Measurements from ENCODE around the gene PHF8.

DNA sequence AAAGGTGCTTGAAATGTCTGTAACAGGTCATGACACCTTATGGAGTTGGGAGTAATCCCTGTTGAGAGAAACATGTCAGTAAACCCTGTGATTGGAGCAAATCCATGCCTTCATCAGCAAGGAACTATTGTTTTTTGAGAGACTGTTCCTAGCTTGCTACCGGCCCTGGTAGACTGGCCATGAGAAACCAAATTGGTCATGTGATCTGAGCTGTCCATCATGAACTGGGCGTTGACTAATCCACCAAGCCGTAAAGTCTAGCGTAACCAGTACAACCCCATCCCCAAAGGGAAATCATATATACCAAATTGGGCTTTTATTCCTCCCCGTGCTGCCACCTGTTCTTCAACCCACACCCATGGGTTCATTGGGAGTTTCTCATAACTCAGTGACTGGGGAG is 143.7 kb downstream of the PHF8 start:
- no peak for TF ChIP-seq CEBPB (tag; IDR thresholded peaks at IDR 0.05)
- TF ChIP-seq, protein P1, sequence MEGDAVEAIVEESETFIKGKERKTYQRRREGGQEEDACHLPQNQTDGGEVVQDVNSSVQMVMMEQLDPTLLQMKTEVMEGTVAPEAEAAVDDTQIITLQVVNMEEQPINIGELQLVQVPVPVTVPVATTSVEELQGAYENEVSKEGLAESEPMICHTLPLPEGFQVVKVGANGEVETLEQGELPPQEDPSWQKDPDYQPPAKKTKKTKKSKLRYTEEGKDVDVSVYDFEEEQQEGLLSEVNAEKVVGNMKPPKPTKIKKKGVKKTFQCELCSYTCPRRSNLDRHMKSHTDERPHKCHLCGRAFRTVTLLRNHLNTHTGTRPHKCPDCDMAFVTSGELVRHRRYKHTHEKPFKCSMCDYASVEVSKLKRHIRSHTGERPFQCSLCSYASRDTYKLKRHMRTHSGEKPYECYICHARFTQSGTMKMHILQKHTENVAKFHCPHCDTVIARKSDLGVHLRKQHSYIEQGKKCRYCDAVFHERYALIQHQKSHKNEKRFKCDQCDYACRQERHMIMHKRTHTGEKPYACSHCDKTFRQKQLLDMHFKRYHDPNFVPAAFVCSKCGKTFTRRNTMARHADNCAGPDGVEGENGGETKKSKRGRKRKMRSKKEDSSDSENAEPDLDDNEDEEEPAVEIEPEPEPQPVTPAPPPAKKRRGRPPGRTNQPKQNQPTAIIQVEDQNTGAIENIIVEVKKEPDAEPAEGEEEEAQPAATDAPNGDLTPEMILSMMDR (IDR thresholded peaks at IDR 0.05 in 2 of 3, conservative IDR thresholded peaks at IDR 0.05 in 1 of 3; ENCODE audit: insufficient read depth in 2 of 3, low read depth in 1 of 3, low read length in 3 of 3): no peak
- TF ChIP-seq, protein P2, sequence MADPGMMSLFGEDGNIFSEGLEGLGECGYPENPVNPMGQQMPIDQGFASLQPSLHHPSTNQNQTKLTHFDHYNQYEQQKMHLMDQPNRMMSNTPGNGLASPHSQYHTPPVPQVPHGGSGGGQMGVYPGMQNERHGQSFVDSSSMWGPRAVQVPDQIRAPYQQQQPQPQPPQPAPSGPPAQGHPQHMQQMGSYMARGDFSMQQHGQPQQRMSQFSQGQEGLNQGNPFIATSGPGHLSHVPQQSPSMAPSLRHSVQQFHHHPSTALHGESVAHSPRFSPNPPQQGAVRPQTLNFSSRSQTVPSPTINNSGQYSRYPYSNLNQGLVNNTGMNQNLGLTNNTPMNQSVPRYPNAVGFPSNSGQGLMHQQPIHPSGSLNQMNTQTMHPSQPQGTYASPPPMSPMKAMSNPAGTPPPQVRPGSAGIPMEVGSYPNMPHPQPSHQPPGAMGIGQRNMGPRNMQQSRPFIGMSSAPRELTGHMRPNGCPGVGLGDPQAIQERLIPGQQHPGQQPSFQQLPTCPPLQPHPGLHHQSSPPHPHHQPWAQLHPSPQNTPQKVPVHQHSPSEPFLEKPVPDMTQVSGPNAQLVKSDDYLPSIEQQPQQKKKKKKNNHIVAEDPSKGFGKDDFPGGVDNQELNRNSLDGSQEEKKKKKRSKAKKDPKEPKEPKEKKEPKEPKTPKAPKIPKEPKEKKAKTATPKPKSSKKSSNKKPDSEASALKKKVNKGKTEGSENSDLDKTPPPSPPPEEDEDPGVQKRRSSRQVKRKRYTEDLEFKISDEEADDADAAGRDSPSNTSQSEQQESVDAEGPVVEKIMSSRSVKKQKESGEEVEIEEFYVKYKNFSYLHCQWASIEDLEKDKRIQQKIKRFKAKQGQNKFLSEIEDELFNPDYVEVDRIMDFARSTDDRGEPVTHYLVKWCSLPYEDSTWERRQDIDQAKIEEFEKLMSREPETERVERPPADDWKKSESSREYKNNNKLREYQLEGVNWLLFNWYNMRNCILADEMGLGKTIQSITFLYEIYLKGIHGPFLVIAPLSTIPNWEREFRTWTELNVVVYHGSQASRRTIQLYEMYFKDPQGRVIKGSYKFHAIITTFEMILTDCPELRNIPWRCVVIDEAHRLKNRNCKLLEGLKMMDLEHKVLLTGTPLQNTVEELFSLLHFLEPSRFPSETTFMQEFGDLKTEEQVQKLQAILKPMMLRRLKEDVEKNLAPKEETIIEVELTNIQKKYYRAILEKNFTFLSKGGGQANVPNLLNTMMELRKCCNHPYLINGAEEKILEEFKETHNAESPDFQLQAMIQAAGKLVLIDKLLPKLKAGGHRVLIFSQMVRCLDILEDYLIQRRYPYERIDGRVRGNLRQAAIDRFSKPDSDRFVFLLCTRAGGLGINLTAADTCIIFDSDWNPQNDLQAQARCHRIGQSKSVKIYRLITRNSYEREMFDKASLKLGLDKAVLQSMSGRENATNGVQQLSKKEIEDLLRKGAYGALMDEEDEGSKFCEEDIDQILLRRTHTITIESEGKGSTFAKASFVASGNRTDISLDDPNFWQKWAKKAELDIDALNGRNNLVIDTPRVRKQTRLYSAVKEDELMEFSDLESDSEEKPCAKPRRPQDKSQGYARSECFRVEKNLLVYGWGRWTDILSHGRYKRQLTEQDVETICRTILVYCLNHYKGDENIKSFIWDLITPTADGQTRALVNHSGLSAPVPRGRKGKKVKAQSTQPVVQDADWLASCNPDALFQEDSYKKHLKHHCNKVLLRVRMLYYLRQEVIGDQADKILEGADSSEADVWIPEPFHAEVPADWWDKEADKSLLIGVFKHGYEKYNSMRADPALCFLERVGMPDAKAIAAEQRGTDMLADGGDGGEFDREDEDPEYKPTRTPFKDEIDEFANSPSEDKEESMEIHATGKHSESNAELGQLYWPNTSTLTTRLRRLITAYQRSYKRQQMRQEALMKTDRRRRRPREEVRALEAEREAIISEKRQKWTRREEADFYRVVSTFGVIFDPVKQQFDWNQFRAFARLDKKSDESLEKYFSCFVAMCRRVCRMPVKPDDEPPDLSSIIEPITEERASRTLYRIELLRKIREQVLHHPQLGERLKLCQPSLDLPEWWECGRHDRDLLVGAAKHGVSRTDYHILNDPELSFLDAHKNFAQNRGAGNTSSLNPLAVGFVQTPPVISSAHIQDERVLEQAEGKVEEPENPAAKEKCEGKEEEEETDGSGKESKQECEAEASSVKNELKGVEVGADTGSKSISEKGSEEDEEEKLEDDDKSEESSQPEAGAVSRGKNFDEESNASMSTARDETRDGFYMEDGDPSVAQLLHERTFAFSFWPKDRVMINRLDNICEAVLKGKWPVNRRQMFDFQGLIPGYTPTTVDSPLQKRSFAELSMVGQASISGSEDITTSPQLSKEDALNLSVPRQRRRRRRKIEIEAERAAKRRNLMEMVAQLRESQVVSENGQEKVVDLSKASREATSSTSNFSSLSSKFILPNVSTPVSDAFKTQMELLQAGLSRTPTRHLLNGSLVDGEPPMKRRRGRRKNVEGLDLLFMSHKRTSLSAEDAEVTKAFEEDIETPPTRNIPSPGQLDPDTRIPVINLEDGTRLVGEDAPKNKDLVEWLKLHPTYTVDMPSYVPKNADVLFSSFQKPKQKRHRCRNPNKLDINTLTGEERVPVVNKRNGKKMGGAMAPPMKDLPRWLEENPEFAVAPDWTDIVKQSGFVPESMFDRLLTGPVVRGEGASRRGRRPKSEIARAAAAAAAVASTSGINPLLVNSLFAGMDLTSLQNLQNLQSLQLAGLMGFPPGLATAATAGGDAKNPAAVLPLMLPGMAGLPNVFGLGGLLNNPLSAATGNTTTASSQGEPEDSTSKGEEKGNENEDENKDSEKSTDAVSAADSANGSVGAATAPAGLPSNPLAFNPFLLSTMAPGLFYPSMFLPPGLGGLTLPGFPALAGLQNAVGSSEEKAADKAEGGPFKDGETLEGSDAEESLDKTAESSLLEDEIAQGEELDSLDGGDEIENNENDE (IDR thresholded peaks at IDR 0.05; ENCODE audit: low read depth, low read length): no peak
- TF ChIP-seq MAFK (IDR thresholded peaks at IDR 0.05; ENCODE audit: low read length): no peak

All from K562 (cell line).